ENCODE measurements around the gene ARHGAP22. TPM values are rescaled to one million over a fixed set of nuclear protein-coding genes. Genes with fewer than 3 reads are reported as not detected.

Gene ARHGAP22
- total RNA-seq, 1 experiment from 2014 or later = 9.9 TPM

GRCh38 chr10:48564466-48565160 lies 40.3 kb downstream of the ARHGAP22 start:
- Histone ChIP-seq H3K4me2 (ENCODE audit: low read length) (no peak overlapping the region), H4K20me1 (ENCODE audit: insufficient read depth) (no peaks in the 10 kb centered on the region), H3K9me2 (ENCODE audit: insufficient read depth) (no peaks in the 10 kb centered on the region), H3K4me3 (replicated peaks in 1 of 2; ENCODE audit: low read depth in 1 of 2, low read length in 2 of 2) (no peak overlapping the region), H3K9ac (ENCODE audit: low read length) (no peak overlapping the region), H3K27ac (ENCODE audit: low read depth, low read length) (no peak overlapping the region), H3K4me1 (ENCODE audit: control insufficient read depth in 1 of 2, insufficient read depth in 2 of 2, low read length in 2 of 2) (no peaks in the 10 kb centered on the region), H3K9me3 (ENCODE audit: control insufficient read depth in 1 of 2, insufficient read depth in 1 of 2, low read depth in 1 of 2, low read length in 2 of 2) (no peaks in the 10 kb centered on the region), H3K27me3 (ENCODE audit: insufficient read depth, low read length) (no peaks in the 10 kb centered on the region), H2AFZ (ENCODE audit: low read depth, low read length, poor library complexity, severe bottlenecking) (no peak overlapping the region), H3K36me3 (ENCODE audit: control insufficient read depth in 1 of 2, insufficient read depth in 2 of 2, low read length in 2 of 2) (no peaks in the 10 kb centered on the region), H3K79me2 (ENCODE audit: insufficient read depth, low read length) (no peaks in the 10 kb centered on the region)
- intact Hi-C loops (cut with micrococcal nuclease) = no loop called here
- ATAC-seq (no peak), DNase-seq (ENCODE audit: low read depth, low spot score) (no peak)
- no peak for TF ChIP-seq RAD21 (IDR thresholded peaks at IDR 0.05; ENCODE audit: low read depth)
- TF ChIP-seq, protein P1, sequence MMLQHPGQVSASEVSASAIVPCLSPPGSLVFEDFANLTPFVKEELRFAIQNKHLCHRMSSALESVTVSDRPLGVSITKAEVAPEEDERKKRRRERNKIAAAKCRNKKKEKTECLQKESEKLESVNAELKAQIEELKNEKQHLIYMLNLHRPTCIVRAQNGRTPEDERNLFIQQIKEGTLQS (IDR thresholded peaks at IDR 0.05) = no peak
- no peak for TF ChIP-seq YY1 (IDR thresholded peaks at IDR 0.05; ENCODE audit: extremely low read depth, insufficient replicate concordance, low read depth, low read length)
- TF ChIP-seq FOSL1 (IDR thresholded peaks at IDR 0.05; ENCODE audit: low read depth) = no peak
- no peak for TF ChIP-seq ZBTB33 (IDR thresholded peaks at IDR 0.05; ENCODE audit: extremely low read depth, insufficient replicate concordance, low read length)
- TF ChIP-seq SIN3A (IDR thresholded peaks at IDR 0.05; ENCODE audit: low read depth) = no peak
- no peak for TF ChIP-seq EZH2 (IDR thresholded peaks at IDR 0.05)
- TF ChIP-seq POLR2A (IDR thresholded peaks at IDR 0.05; ENCODE audit: borderline replicate concordance, extremely low read depth, insufficient read depth, insufficient read length) = no peak
- no peak for TF ChIP-seq TCF7L2 (IDR thresholded peaks at IDR 0.05; ENCODE audit: borderline replicate concordance, extremely low read depth, insufficient read depth, insufficient read length)
- TF ChIP-seq EGR1 (IDR thresholded peaks at IDR 0.05; ENCODE audit: low read depth) = no peak
- TF ChIP-seq POLR2AphosphoS5 (IDR thresholded peaks at IDR 0.05; ENCODE audit: low read depth, low read length) = no peak
- no peak for TF ChIP-seq ELF1 (IDR thresholded peaks at IDR 0.05; ENCODE audit: borderline replicate concordance, low read depth)
- no peak for TF ChIP-seq CEBPB (IDR thresholded peaks at IDR 0.05; ENCODE audit: low read depth)
- ChIA-PET RAD21 (ENCODE audit: low non-redundant PET in 1 of 2, low total read pairs in 2 of 2, uncharacterized antibody in 2 of 2, unreplicated experiment in 2 of 2) (no interaction called here), CTCF (no interaction called here), POLR2A (no interaction called here)
- BruUV-seq (replicated peaks) = no TSS peak

Measured in HCT116 (cell line).